HG03565 (cell line): ENCODE measurements around the gene C16orf78.

ENCODE experiments used
- ATAC-seq: cut with Tn5 transposase; IDR thresholded peaks from one replicate; pipeline ENCODE4 v1.9.1; 2021; ENCODE audit warnings: mild to moderate bottlenecking, moderate library complexity; ENCODE audit not compliant: unreplicated experiment

The C16orf78 gene

GRCh38 chr16:49382916-49383315 lies 9.3 kb downstream of the C16orf78 start:
- no peak for ATAC-seq

GRCh38 chr16:49395021-49395420 lies 21.4 kb downstream of the C16orf78 start:
- no peak for ATAC-seq

GRCh38 chr16:49396206-49396720 lies 22.7 kb downstream of the C16orf78 start:
- no peak for ATAC-seq

GRCh38 chr16:49398761-49399160 lies 25.2 kb downstream of the C16orf78 start:
- ATAC-seq: no peak

GRCh38 chr16:49399594-49400364 lies 26.2 kb downstream of the C16orf78 start:
- peak; percentile 99 for ATAC-seq

- no peak for ATAC-seq
Measured at GRCh38 chr16:49400611-49401010, 27.0 kb downstream of the C16orf78 start.

- ATAC-seq: no peak
Measured at GRCh38 chr16:49405123-49405522, 31.5 kb downstream of the C16orf78 start.

- ATAC-seq: no peak
Measured at GRCh38 chr16:49405530-49405929, 31.9 kb downstream of the C16orf78 start.

- peak; percentile 84 for ATAC-seq
Measured at GRCh38 chr16:49407873-49408550, 34.4 kb downstream of the C16orf78 start.

GRCh38 chr16:49409121-49409520 lies 35.5 kb downstream of the C16orf78 start:
- no peak for ATAC-seq

- no peak for ATAC-seq
Measured at GRCh38 chr16:49410226-49410625, 36.6 kb downstream of the C16orf78 start.

- ATAC-seq: no peak
Measured at GRCh38 chr16:49411121-49411970, 37.7 kb downstream of the C16orf78 start.

- no peak for ATAC-seq
Measured at GRCh38 chr16:49414671-49415070, 41.1 kb downstream of the C16orf78 start.

- no peak for ATAC-seq
Measured at GRCh38 chr16:49415083-49415482, 41.5 kb downstream of the C16orf78 start.

GRCh38 chr16:49416001-49416675 lies 42.5 kb downstream of the C16orf78 start:
- no peak for ATAC-seq

- no peak for ATAC-seq
Measured at GRCh38 chr16:49417354-49417753, 43.8 kb downstream of the C16orf78 start.

GRCh38 chr16:49419006-49419405 lies 45.4 kb downstream of the C16orf78 start:
- no peak for ATAC-seq

- ATAC-seq: no peak
Measured at GRCh38 chr16:49419862-49420261, 46.3 kb downstream of the C16orf78 start.

GRCh38 chr16:49422896-49423295 lies 49.3 kb downstream of the C16orf78 start:
- no peak for ATAC-seq

- no peak for ATAC-seq
Measured at GRCh38 chr16:49424961-49425360, 51.4 kb downstream of the C16orf78 start.

- ATAC-seq: no peak
Measured at GRCh38 chr16:49427771-49428170, 54.2 kb downstream of the C16orf78 start.
